Endometrium (tissue), 2 donors: ENCODE measurements around the gene FBLN5.
A peak's percentile ranks its signal among the peaks of the same experiment; 100 is the strongest.
"Not testable (repeated sequence)": the region's sequence is repeated elsewhere in the genome, so short reads cannot be mapped to it uniquely, and the experiment has no call there.

Source experiments
- FAIRE-seq: peaks from 2 replicates; lab custom pipeline; 2012; peaks lifted over from hg19 to GRCh38; lab: Jason Lieb, UNC
- donor health status: control.
- donor health status: control.

Gene FBLN5

GRCh38 chr14:91861091-91861490, 86.4 kb downstream of the FBLN5 start:
- FAIRE-seq: no peak

DNA sequence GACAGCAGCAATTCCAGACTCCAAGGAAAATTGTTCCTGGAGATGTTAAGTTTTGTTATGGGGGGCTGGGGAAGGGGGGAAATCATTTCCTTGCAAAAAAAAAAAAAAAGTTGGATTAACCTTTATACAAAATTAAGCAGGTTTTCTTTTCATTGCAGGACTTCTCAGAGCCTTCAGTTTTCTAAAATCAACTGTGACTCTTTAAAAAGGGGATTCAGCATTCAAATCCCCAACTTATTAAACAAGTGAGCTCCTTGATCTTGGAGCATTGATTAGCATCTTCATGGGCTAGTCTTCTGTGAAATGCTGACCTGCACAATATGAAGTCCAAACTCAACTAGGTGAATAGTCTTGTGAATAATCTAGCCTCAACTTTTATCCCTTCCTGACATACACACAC, 87.3 kb downstream of the FBLN5 start:
- no peak for FAIRE-seq

DNA sequence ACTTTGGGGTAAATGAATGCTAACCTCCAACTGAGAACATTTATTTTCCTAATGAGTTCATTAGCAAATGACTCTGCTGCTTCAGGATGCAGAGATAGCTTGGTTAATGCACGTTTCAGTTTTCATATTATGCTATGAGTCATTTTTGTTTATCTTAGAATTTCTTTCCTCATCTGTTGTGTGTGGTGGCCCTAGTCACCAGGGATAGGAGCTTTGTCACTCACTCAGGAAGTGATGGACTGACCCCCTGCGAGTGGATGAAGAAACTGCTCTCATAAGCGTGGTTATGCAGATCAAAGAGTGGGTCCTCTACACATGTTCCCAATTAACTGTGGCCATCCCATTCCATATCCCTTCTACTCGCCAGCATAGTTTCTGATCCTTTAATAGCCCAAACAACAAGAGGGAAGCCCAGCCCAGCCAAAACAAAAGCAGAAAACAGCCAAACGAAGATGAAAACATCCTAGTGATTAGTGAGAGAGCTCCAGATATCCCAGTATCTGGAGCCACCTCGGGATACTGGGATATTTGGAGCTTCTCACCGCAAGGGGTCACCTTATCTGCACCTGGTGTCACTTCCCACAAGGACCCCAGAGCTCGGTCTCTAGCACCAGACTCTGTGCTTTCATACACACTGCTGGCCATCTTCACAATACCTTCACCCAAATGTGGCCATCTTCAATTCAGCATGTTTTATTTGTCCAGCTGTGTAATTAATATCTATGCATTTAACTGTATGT, 88.8 kb downstream of the FBLN5 start:
- FAIRE-seq: peak; percentile 90

GRCh38 chr14:91857614-91858013, 89.9 kb downstream of the FBLN5 start:
- FAIRE-seq: no peak

- FAIRE-seq: no peak
Measured at GRCh38 chr14:91854327-91854934, 93.1 kb downstream of the FBLN5 start.

DNA sequence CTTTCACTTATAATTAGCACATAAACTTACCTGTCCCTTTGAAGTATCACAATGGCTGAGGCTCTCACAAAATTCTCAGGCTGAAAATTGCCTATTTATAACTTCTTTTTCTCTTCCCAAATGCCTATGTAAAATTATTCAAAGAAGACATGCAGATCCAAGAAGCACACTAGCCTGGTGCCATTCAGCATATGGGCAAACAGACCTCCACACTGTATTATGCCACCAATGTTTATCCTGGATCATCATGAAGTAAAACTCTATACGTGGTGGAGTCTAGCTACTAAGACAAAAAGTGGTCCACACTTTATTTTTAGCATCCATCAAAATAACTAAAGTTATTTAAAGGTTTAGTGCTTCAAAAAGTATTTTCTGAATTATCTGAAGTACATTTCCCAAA, 95.9 kb downstream of the FBLN5 start:
- FAIRE-seq: no peak

DNA sequence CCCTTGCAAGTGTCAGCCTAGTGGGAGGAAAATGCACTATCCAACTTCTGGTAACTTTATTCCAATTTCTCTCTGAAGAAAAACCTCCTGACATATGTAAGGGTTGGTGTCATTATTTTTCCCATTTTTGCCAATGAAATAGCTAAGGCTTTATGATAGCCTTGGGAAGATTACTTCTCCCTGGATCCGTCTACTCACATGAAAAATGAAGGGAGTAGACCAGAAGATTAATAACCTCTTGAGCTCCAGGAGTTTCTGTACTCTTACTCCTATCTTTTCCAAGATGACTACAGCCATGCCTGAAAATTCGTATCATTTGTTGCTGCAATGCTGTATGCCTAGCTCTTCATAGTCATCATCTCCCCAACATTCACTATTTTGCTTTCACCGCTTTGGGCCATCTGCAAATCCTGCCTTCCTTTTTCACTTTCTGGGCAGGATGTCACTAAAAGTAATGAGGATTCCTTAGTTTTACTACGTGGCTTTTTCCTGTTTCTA, 98.9 kb downstream of the FBLN5 start:
- FAIRE-seq: no peak

- FAIRE-seq: no peak
Measured at GRCh38 chr14:91847693-91848092, 99.8 kb downstream of the FBLN5 start.

- no peak for FAIRE-seq
Measured at GRCh38 chr14:91845652-91846051, 101.8 kb downstream of the FBLN5 start.

DNA sequence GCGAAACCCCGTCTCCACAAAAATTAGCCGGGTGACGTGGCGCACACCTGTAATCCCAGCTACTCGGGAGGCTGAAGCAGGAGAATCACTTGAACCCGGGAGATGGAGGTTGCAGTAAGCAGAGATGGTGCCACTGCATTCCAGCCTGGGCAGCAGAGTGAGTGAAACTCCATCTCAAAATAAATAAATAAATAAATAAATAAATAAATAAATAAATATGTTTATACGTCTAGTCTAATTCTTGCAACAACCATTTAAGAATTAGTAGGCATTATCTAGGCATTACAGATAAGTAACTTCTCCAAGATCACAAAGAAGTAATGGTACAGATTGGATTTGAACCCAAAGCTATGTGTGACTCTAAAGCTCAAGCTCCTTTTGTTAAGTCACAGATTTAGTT, 102.4 kb downstream of the FBLN5 start:
- FAIRE-seq: not testable (repeated sequence)

- FAIRE-seq: no peak
Measured at GRCh38 chr14:91844029-91844428, 103.5 kb downstream of the FBLN5 start.

DNA sequence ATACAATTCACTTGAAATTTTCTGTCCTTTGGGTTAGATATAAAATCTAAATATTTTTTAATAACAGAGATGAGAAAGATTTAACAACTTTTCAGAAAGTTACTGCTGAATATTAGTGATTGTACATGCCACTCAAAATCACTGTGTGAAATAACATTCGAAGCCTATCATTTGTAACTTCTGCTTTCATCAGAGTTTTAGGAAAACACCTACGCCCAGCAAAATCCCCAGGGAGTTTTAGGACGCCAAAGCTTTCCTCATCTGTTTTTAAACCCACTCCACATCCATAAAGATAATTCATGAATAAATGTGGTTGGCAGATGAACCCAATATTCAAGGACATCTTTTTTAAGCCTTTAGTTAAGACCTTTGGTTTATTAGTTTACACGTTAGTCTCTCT, 104.1 kb downstream of the FBLN5 start:
- FAIRE-seq: no peak

DNA sequence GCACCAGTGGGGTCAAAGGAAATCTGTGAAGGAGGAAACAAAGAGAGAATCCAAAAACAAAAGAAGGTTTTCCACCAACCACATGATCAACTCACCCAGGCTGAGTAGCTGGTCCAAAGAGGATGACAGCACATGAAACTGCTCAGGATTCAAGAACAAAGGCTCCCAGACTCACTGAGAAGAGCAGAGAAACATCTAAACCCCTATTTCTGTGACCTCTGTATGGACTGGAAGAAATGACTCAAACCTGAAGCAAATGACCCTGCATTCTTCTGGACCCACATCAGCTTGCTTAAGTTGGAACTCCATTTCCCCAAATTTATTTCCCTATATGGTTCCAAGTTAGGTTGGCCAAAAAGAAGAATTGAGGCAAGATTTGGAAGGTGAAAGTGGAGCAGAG, 106.4 kb downstream of the FBLN5 start:
- no peak for FAIRE-seq

DNA sequence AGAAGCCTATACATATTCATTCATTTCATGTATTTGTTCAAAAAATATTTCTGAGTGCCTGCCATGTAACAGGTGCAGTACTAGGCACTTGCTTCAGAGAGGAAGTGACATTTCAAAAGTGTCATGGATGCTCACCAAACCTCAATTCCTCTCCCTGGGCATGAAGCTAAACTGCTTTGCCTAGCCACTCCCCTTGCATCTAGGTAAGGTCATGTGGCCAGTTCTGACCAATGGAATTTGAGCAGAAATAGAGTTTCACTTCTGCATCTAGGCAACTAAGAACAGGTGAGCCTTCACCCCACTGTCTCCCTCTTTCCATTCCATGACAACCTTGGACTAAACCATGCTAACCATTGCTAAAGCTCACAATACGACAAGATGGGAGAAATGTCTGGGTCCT, 107.7 kb downstream of the FBLN5 start:
- no peak for FAIRE-seq

- no peak for FAIRE-seq
Measured at GRCh38 chr14:91837076-91837475, 110.4 kb downstream of the FBLN5 start.

DNA sequence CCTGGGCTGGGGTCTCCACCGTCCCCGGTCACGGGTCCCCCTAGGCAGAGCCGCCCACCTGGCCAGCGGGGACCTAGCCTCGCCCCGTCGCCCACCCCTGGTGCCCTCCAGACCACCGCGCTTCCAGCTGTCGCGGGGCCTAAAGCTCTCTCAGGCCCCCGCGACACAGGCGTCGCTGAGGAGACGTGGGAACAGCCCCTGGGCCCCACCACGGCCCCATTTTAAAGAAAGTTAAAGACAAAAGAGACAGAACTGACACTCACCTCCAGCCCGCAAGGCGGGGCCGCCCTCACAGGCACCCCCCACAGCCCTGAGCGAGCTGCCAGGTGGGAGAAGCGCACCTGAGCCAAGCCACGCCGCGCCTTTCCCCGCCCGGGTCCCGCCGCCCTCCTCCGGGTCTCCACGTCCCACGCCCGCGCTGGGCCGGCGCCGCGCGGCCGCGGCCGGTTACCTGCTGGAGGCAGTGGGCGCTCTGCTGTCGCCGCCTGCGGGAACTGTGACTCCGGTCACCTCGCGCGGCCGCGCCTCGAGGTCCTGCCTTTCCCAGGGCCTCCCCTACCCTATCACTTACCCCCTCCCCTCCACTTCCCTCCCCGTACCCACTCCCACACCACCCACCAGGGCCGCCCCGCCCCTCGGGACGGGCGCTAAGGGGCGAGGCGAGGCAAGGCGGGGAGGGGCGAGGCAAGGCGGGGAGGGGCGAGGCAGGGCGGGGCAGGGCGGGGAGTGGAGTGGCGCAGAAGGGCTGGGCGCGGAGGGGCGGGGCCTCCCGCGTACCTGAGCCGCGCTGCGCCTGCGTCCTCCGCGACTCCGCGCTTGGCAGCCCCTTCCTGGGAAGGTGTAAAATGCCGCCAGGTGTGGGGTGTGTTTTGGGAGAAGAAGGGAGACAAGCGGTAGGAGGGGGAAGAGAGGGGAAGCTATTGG, 111.3 kb downstream of the FBLN5 start:
- FAIRE-seq: no peak

DNA sequence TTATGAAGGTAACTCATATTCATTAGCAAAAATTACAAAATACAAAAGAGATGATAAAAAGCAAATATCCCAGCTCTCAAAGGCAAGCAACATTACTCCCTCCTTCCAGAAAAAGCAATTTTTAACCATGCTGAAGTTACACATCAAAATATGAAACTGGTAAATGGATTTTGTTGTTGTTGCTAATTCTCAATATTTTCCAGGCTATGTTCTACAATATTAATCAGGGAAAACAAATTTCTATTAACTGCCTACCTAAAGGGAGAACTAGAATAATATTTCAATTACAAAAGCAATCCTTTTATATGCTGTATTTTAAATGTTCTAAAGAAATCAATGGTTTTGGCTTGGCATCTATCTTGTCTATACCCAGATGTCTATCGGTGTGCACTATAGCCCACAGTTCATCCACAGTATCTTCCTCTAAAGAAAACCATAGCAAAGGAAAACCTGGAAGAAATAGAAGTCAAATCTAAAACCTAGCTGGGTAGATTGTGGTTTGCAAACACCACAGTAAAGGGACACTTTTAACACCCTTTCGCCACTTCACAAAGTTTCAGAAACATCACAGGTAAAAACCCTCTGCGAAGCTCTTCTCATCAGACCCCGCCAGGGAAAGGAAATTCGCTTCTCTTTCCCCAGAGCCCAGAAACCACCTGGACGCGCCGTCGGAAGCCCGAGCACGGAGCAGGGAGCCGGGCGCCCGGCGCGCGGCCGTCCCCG, 112.1 kb downstream of the FBLN5 start:
- FAIRE-seq: no peak

DNA sequence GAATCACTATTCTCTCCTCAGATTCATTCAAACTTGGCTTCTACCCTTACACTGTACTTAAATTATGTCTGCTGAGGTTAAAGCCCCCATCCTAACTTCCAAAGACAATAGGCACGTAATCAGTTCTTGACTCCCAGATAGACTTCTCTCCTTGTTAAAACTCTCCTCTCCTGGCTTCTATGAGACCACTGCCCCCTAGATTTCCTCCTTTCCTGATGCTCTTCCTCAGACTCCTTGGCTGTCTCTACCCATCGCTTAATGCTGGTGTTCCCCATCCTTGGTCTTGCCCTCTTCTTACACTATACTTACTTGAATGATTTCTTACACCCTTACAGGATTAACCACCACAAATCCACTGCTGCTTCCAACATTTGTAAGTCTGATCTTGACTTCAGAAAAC, 112.9 kb downstream of the FBLN5 start:
- FAIRE-seq: no peak

DNA sequence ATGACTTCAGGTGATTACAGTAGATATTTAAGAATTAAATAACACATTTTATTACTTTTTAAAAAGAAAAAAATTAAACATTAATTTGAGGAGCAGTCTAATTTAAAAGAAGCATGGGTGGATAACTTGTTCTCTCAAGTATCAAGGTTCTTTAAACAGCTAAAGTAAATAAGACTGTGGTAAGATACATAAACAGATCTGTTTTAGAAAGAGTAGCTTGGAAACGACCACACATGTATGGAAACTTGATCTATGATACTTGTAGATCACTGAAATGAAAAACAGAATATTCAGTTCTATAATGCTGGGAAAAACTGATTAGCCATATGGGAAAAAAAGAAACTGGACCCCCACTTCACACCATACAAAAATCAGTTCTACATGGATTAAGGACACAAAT, 116.2 kb downstream of the FBLN5 start:
- peak; percentile 18 for FAIRE-seq

- no peak for FAIRE-seq
Measured at GRCh38 chr14:91830777-91831176, 116.7 kb downstream of the FBLN5 start.

DNA sequence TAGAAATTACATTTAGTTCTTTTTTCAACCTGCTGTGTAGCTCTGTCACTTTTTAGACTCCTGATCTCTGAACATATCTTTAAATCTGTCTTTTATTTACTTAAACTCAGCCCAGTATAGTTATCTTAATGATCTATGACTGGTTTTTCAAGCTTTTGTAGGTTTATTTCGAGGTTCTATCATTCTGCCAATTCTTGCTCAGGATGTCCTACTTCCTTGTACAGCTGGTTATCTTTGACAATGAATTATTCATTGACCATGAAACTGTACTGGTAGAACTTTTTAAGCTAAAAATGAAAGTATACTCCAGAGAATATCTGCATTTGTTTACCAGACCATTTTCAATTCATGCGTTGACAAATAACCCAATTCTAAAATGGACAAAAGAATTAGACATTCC, 118.0 kb downstream of the FBLN5 start:
- FAIRE-seq: no peak

- peak; percentile 23 for FAIRE-seq
Measured at GRCh38 chr14:91827746-91828145, 119.7 kb downstream of the FBLN5 start.
